Activated CD8-positive, alpha-beta memory T cell treated with anti-CD3 and anti-CD28 coated beads, Interleukin-2, amount 50 U/mL, for 48 hours (primary cell): ENCODE measurements around the gene JUP.
"Not testable (repeated sequence)": the region's sequence is repeated elsewhere in the genome, so short reads cannot be mapped to it uniquely, and the experiment has no call there.

Experiments
- DNase-seq: peaks from one replicate; pipeline ENCODE4 v3.0.0-alpha.2; 2020

Gene JUP

DNA sequence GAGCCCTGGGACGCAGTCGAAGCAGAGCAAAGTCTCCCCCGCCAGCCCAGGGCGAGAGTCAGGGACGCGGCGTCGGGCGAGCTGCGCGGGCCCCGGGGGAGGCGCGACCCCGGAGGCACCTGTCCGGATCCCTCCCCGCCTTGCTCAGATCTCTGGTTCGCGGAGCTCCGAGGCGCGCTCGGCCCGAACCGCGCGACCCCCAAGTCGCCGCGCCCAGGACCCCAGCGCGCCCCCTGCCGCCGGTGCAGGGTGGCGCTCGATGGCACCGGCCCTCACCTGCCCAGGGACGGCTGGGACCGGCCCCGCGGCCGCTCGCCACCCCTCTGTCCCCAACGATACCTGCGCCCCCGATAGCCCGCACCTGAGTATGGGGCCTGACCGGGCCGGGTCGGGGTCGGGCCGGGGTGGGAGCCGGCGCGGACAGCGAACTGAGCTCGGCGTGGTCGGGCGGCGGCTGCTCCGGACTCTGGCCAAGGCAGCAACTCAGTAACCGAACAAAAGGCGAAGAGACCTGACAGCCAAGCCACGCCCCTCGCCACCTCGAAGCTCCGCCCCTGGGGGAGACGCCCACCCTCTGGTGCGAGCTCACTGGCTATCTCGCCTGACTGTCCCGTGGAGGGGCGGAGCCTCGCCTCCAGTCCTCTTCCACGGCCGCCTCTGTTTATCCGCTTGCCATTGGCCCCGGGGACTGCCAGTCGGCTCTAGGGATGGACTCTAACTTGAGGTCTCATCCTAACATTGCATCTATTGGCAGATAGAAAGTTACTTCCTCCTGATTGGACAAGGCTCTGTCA is at the start of gene JUP:
Gene JUP, minus strand, starts transcription at position 485 of the 794 bp plus-strand sequence. CDS start 14,857 bp downstream, outside the sequence.
- peak; percentile 95 for DNase-seq

DNA sequence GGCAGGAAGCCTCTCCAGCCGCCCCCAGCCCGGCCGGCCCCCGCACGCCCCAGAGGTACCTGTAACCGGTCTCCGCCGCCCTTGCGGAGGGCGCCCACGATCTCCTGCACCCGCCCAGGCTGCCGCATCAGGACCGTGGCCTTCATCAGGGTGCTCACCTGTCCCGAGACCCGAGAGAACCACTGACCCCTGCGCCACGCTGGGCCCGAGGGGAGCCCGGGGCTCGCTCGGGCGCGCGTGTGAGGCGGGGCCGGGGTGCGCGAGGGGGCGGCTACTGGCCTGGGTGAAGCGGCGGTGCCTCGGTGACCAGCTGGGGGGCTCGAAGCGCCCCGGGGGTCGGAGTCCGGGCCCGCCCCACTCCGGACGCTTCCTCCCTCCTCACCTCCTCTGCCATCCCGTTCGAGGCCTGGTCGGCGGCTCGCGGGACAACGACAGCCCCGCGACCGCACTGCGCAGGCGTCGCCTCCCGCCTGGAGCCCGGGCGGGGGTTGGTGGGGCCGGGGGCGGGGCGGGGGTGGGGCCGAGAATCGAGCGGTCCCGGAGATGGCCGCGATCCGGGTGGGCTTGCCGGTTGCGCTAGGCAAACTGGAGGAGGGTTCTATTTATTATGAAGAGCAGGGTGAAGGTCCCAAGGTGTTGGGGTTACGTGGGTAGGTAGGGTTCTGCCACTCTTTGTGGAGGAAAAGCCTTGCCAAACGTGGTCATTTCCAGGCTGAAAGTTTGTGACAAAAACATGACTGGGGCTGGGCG is 49.5 kb upstream of the JUP start, which contains the start of gene NT5C3B:
Gene NT5C3B, minus strand, starts transcription at position 433 of the 750 bp plus-strand sequence. Its CDS starts 39 bp downstream, at position 394.
- DNase-seq, result peak; percentile 80

DNA sequence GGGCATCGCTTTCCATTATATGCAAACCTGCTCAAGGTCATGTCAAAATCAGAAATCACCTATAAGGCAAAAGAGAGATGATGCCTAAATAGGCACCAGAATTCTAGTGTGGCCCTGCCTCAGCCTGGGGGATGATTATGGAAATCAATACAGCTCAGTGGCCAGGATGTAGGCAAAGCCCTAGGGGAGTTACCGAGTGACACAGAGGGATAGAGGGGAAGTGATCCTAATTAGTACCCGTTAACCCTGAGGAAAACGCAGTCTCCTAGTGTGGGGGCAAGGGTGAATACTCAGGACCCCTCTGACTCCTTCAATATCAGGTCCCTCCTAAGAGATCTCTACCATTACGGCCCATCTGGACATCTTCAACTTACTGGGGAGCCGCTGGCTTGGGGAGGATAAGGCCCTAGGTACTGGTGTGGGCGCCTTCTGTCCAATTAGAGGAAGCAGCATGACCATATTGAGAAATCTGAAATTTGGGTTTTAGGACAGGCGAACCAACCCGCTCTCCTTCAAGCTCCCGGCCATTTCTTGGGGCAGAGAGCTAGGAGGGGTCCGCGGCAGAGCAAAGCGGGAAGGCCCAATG is 48.8 kb upstream of the JUP start:
- DNase-seq, result no peak

DNA sequence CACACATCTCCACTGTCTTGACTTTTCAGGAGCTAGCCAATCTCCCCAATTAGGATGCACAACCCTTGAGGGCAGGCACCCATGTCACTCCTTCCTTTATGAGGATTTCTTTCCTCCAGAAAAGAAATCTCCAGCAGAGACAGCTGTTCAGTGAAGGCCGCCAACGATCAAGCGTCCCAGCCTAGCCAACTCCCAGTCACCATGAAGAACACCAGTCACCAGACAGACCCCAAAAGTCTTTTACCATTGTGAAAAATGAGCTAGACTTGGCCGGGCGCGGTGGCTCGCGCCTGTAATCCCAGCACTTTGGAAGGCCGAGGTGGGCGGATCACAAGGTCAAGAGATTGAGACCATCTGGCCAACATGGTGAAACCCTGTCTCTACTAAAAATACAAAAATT is 43.5 kb upstream of the JUP start:
- DNase-seq, result not testable (repeated sequence)

DNA sequence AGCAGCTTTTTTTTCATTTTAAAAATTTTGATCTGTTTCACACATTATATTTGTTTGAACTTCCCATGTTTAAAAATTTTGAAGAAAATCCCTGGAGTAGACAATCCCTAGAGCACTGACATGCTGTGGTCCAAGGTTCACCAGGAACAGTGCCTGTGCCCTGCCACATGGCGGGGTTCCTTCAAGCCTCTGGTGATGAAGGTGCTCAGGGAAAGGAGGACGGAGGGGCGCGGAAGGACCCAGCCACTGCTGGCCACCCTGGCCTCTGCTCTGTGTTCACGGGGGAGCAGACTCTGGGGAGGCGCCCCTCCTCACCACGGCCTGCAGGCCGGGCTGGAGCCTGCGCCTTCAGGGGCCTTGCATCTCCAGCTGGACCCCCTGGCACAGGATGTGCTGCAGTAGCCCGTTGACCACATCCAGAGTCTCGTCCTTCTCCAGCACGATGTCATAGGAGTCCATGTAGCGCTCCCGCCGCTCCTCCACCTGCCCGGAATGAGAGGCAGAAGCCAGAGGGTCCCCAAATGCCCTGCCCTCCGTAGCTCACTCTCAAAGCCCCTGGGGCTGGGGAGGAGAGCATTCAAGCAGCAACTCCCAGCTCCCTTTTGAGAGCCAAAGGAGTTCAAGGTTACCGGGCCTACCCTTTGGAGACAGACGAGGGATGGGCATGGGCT is 38.8 kb upstream of the JUP start:
- no peak for DNase-seq

DNA sequence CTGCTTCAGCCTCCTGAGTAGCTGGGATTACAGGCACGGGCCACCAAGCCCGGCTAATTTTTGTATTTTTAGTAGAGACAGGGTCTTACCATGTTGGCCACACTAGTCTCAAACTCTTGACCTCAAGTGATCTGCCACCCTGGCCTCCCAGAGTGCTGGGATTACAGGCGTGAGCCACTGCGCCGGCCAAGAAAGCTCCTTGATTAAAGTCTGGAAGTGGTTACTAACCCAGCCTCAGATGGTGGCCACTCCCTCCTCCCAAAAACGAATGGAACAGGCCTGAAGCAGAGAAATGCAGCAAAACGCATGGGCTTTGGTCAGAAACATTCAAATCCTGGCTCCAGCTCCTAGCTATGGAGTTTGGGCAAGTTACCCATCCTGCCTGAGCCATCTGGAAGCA is 37.6 kb upstream of the JUP start:
- no peak for DNase-seq

DNA sequence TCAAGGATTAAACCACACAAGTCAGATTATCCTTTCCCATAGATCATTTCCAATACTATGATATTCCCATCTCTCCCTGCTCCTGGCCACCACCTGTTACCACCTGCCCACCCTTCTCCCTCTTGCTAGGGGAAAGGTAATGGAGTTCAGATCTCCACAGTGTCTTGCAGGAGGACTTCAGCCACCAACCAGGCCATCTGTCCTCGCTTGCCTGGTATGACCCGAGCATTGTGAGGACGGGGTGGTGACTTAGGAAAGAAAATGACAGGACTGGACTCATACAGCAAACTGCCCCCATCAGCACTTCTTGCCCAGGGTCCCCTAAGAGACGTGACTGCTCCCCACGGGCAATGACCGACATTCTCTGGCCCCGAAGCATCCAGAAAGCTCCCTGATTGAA is 37.1 kb upstream of the JUP start:
- DNase-seq, result no peak

DNA sequence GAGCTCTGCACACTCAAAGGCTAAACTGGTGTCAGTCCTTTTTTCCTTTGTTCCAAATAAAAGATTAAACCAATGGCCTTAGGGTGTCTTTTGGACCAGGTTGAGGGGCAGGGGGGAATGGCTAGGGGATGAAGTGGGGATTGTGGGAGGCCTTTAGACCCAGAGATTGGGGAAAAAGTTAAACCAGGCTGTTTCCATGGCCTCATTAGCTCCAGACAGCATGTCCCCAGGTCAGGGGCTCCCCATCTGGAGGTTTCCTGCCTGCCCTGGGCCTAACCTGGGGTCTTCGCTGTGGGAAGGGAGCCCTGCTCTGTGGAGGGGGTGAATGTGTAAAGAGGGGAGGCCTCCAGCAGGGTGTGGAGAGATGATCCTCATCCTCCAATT is 36.6 kb upstream of the JUP start:
- no peak for DNase-seq

DNA sequence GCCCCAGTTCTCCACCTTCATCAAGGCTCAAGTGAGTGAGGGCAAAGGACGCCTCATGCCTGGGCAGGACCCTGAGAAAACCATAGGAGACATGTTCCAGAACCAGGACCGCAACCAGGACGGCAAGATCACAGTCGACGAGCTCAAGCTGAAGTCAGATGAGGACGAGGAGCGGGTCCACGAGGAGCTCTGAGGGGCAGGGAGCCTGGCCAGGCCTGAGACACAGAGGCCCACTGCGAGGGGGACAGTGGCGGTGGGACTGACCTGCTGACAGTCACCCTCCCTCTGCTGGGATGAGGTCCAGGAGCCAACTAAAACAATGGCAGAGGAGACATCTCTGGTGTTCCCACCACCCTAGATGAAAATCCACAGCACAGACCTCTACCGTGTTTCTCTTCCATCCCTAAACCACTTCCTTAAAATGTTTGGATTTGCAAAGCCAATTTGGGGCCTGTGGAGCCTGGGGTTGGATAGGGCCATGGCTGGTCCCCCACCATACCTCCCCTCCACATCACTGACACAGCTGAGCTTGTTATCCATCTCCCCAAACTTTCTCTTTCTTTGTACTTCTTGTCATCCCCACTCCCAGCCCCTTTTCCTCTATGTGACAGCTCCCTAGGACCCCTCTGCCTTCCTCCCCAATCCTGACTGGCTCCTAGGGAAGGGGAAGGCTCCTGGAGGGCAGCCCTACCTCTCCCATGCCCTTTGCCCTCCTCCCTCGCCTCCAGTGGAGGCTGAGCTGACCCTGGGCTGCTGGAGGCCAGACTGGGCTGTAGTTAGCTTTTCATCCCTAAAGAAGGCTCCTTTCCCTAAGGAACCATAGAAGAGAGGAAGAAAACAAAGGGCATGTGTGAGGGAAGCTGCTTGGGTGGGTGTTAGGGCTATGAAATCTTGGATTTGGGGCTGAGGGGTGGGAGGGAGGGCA is 36.0 kb upstream of the JUP start:
- no peak for DNase-seq

DNA sequence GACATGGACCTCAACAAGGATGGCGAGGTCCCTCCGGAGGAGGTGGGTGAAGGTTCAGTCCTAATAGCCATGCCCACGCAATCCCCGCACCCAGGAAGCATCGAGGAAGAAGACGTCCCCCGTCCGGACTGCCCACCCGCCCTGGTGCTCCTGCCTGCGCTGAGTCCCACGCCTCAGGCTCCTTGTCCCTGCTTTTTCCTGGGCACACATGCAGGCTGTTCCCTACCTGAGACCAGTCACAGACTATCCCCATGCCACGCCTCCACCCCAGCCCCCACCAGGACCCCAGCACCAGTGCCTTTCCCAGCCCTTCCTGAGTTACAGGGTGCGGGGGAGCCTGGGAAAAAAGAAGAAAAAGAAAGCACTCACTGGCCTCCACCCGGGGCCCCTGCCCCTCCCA is 35.3 kb upstream of the JUP start:
- DNase-seq, result no peak

DNA sequence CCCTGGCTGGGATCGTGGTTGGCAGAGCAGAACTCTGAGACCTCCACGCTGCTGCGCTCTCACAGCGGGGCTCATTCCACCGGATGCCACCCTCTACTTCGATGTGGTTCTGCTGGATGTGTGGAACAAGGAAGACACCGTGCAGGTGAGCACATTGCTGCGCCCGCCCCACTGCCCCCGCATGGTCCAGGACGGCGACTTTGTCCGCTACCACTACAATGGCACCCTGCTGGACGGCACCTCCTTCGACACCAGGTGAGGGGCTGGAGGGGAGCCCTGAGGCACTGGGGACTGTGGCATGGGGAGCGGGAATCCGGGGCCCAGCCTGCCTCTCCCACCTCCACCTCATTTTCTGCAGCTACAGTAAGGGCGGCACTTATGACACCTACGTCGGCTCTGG is 31.5 kb upstream of the JUP start:
- no peak for DNase-seq

DNA sequence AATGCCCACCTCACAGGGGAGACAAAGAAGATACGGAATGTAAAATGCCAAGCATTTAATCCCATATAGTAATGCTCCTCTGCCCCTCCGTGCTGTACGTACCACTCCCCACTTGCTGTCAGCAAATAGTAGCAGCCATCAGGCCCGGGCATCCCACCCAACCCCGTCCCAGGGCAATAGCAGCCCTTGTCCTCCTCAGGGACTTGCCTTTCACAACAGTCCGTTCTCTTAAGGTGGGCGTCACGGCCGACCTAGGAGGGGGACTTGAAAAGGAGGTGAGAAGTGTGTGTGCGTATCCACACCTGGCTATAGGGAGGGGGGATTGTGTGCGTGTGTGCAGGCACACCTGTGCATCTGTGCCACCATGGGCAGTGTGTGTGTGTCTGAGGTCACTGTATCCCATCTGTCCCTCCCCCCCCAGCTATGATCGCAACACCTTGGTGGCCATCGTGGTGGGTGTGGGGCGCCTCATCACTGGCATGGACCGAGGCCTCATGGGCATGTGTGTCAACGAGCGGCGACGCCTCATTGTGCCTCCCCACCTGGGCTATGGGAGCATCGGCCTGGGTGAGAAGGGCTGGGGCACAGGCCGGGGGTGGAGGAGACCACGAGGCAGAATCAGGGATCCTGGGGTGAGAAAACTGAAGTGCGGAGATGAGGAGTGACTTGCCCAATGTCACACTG is 30.3 kb upstream of the JUP start:
- no peak for DNase-seq

DNA sequence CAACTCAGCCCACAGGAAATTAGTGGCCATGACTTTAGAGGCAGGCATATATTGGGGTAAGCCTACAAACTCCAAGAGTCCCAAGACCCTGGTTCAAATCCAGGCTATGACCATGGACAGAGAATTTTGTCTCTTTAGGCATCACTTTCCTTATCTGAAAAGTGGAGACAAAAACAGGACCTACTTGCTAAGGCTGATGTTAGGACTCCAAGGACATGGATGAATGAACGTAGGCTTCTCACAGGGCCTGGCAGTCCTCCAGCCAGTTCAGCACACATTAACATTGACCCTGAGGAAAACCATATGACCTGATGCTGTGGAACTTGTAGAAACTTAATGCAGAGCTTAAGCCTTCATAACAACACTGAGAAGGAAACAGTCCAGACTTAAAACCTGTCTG is 27.7 kb upstream of the JUP start:
- DNase-seq, result no peak

DNA sequence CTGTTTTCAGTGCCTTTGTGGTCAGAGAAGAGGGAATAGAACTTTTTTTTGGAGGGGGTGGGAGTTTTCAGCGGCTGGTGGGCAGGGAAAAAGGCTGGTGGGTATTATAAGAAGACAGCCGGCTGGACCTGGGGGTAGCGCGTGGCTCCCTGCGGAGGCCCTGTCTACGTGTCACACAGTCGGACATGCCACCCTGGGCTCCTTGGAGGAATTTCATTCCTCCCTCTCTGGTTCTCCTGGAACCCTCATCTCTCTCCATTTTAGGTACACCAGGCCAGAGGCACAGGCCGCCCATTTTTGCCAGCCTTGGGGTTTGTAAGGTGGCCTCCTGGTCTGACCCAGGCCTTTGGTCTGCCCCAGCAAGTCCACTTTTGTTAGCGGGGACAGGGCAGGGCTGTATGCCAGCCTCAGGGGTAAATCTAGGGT is 27.2 kb upstream of the JUP start:
- DNase-seq, result no peak

DNA sequence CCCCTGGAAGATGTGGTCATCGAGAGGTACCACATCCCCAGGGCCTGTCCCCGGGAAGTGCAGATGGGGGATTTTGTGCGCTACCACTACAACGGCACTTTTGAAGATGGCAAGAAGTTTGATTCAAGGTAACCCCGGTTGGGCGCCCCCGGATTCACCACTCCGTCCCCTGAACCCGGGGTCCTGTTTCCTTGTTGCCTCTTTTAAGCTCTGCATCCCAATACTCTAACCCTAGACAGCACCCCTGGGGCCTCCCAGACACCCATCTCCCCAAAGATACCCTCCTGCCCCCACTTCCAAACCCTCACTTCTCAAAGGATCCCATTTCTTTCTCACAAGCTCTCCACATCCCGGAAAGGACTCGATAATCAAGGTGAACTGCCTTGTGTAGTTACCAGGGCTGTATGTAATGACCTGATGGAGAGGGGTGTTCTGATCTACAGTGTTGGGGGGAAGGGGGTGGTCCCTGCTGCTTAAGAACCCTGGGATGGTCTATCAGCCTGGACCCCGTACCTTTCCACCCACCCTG is 26.7 kb upstream of the JUP start:
- no peak for DNase-seq

DNA sequence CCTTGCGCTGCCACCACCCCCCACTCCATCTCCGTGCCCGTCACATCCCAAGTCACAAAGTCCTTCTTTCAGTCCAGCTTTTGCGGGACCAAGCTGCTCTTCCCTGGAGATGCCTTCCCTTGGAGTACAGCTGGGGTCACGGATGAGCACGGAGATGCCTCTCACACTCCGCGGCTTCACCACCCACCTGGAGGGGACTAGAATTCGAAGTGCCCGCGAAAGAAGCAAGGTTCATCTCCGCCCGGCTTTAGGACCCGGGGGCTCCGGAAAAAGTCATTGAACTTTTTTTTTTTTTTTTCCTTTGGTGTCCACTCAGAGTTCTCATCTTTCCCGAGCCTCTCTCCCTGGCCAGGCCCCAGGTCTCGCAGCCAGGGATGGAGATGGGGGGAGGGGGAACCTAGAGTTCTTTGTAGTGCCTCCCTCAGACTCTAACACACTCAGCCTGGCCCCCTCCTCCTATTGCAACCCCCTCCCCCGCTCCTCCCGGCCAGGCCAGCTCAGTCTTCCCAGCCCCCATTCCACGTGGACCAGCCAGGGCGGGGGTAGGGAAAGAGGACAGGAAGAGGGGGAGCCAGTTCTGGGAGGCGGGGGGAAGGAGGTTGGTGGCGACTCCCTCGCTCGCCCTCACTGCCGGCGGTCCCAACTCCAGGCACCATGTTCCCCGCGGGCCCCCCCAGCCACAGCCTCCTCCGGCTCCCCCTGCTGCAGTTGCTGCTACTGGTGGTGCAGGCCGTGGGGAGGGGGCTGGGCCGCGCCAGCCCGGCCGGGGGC is 26.1 kb upstream of the JUP start, which contains the start of gene FKBP10:
Gene FKBP10, plus strand, starts transcription at position 624 of the 771 bp plus-strand sequence. Its CDS starts 31 bp downstream, at position 655.
- peak; percentile 67 for DNase-seq

DNA sequence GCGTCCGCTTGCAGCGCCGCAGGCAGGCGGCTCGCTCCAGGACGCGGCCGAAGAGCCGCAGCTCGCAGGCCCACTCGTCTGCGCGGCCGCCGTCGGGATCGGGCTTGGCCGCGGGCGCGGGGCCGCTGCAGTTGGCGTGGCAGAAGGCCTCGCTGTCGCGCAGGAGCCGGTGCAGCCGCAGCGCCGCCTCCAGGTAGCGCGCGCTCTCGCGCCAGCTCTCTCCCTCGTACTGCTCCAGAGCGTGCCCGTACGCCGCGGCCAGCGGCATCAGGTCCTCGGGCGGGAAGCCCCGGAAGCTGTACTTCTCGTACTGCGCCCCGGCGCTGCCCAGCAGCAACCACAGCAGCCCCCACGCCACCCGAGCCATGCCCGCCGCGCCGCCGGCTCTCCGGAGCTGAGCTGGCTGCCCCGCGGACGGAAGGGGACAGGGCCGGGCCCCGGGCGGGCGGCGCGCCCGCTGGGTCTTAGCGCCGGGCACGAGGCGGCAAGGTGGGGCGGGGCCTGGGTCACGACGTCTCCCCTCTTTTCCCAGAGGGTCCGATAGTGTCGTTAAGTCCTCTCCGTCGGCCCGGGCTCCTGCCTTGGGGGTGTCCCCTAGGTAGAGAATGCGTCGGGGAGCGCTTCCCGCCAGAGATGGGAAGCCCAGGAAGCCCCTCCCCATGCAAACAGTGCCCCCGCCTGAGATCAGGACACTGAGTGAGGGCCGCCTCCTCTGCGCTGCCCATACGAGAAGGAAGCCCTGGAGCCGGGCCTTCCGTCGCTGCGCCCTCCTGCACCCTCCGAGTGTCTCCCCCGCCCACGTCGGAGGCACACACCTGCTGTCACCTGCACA is 25.3 kb upstream of the JUP start, which contains the start of gene P3H4:
Gene P3H4, minus strand, starts transcription at position 401 of the 832 bp plus-strand sequence. Its CDS starts 34 bp downstream, at position 367.
- peak; percentile 84 for DNase-seq

DNA sequence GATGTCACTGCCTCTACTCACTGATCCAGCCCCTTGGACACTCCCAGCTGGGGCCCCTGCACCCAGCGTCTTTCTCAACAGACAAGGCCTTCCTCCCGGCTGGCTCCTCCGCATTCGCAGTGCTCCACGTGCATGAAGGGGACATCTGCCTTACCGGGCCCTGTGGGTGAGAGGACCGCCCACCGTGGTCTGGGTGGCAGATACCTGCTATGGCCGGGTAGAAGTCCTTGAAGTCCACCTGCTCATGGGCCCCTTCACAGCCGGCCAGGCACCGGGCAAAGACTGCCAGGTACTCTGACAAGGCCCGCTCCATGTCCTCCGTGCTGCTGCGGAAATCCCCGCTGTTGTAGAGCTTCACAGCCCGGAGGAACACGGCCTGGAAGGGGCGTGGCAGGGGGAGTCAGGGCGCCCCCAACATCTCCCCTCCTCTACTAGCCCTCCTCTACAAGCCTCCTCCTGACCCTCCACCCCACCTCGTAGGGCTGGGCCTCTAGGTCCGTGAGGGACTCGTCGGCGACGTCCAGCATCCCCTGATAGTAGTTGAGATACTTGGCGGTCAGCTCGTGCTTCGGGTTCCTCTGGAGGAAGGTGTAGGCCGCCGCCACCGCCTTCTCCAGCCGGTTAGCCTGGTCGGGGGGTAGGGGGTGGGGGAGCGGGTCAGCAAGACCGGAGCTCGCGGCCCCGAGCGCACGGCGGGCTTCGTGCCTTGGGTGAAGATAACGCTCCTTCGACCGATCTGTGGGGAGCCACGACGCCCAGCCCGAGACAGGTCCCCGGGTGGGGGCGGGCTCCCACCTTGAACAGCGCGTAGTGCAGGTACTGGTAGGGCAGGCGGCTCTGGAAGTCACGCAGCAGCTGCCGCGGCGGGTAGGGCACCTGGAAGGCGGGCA is 24.4 kb upstream of the JUP start:
- peak; percentile 66 for DNase-seq
